K562 (cell line): Measurements from ENCODE around the gene YTHDF1. TPM values are rescaled to one million over a fixed set of nuclear protein-coding genes. Genes with fewer than 3 reads are reported as not detected.

ENCODE experiments used
- CEBPZ ChIP-seq: fragments of 150-350 bp; IDR thresholded peaks from 2 replicates; pipeline ENCODE4 v1.6.1; 2014; ENCODE audit warnings: low read depth, mild to moderate bottlenecking, low read length, borderline replicate concordance
- CREB5 ChIP-seq: fragments of 250-450 bp; sonication (Bioruptor Pico); IDR thresholded peaks from 2 replicates; pipeline ENCODE4 v1.5.0; 2020; ENCODE audit warnings: mild to moderate bottlenecking
- E2F6 ChIP-seq, 2 experiments: IDR thresholded peaks; 2 replicates each; pipeline ENCODE4 v1.6.1; 2011; ENCODE audit warnings: borderline replicate concordance in 1 of 2, control low read depth in 1 of 2, low read depth in 1 of 2, low read length in 1 of 2, mild to moderate bottlenecking in 1 of 2, mixed read lengths in 1 of 2, moderate library complexity in 1 of 2; ENCODE audit not compliant: insufficient read depth in 1 of 2, insufficient read length in 1 of 2, poor library complexity in 1 of 2, severe bottlenecking in 1 of 2; ENCODE audit errors: extremely low read depth in 1 of 2
- ESRRA ChIP-seq: fragments of 450-650 bp; IDR thresholded peaks from 2 replicates; pipeline ENCODE4 v1.6.1; 2014; ENCODE audit warnings: low read depth, mild to moderate bottlenecking, moderate library complexity, borderline replicate concordance
- HIVEP1 ChIP-seq: fragments of 250-450 bp; sonication (Bioruptor Pico); IDR thresholded peaks from 2 replicates; pipeline ENCODE4 v1.4.0; 2020; ENCODE audit warnings: mild to moderate bottlenecking
- JUNB ChIP-seq: fragments of 450-650 bp; formaldehyde crosslinking; conservative IDR thresholded peaks from 2 replicates; pipeline ENCODE4 v1.4.0; 2020; ENCODE audit warnings: mild to moderate bottlenecking
- MAFF ChIP-seq: IDR thresholded peaks from 2 replicates; pipeline ENCODE4 v1.6.1; 2012; ENCODE audit warnings: low read length, improper control_type of control experiment
- MCM5 ChIP-seq: fragments of 450-650 bp; IDR thresholded peaks from 2 replicates; pipeline ENCODE4 v1.6.1; 2016; ENCODE audit warnings: low read depth
- MNT ChIP-seq, 2 experiments: fragments of 450-650 bp; conservative IDR thresholded peaks; 2 replicates each; pipeline ENCODE4 v1.6.1; 2017; ENCODE audit warnings: mild to moderate bottlenecking in 2 of 2, moderate library complexity in 2 of 2
- NFIX ChIP-seq: fragments of 250-450 bp; sonication (Bioruptor Pico); IDR thresholded peaks from 2 replicates; pipeline ENCODE4 v1.4.0; 2020; ENCODE audit warnings: low read depth, mild to moderate bottlenecking, moderate library complexity
- NR1H2 ChIP-seq: sonication (generic); formaldehyde crosslinking; IDR thresholded peaks from 2 replicates; pipeline ENCODE4 v1.4.0; 2020; ENCODE audit warnings: mild to moderate bottlenecking, missing genetic modification reagents
- NR2C2 ChIP-seq, 2 experiments: fragments of 200-800 bp in 1 of 2; sonication (Bioruptor generic) in 1 of 2; sonication (generic) in 1 of 2; formaldehyde crosslinking in 1 of 2; IDR thresholded peaks; 2 replicates each; pipeline versions ENCODE4 v1.6.1 to v1.8.0; 2016 to 2022; ENCODE audit warnings: mild to moderate bottlenecking in 1 of 2, missing compliant biosample characterization in 1 of 2, missing genetic modification characterization in 1 of 2, missing genetic modification reagents in 1 of 2
- TBL1XR1 ChIP-seq, 2 experiments: IDR thresholded peaks; 2 replicates each; pipeline ENCODE4 v1.6.1; 2012; ENCODE audit warnings: improper control_type of control experiment in 2 of 2, low read length in 2 of 2, mild to moderate bottlenecking in 1 of 2
- ZBTB17 ChIP-seq: fragments of 450-650 bp; formaldehyde crosslinking; IDR thresholded peaks from 2 replicates; pipeline ENCODE4 v1.4.0; 2020; ENCODE audit warnings: mild to moderate bottlenecking
- ZNF449 ChIP-seq: fragments of 250-450 bp; sonication (Bioruptor Pico); IDR thresholded peaks from 2 replicates; pipeline ENCODE4 v1.8.0; 2022; ENCODE audit warnings: moderate library complexity, mild to moderate bottlenecking, inconsistent platforms
- polyA plus RNA-seq, 8 experiments: library from polyadenylated mRNA; depleted of rRNA in 4 of 8; stranded (reverse) in 5 of 8; unstranded in 3 of 8; fragments of >200 nt; fragmentation: Nextera tagmentation in 2 of 8; fragmentation: Illumina TruSeq in 1 of 8; extraction: Ambion mirVana in 2 of 8; extraction: Trizol in 1 of 8; gene quantifications; 2 replicates each; pipeline versions ENCODE4 v1.2.1 to v1.2.3, GENCODE V29; 2011 to 2014; ENCODE audit warnings: inconsistent platforms in 1 of 8, missing spikeins in 1 of 8
- total RNA-seq, 7 experiments: library from RNA; depleted of rRNA in 6 of 7; stranded (reverse); fragments of >200 nt in 6 of 7; fragmentation: Illumina TruSeq in 2 of 7; extraction: Trizol in 2 of 7; gene quantifications; 2 replicates each; pipeline versions ENCODE4 v1.2.1 to v1.2.3, GENCODE V29; 2011 to 2021; ENCODE audit warnings: low replicate concordance in 1 of 7
- TF ChIP-seq, protein P1 (sequence below): fragments of 450-650 bp; formaldehyde crosslinking; IDR thresholded peaks from 2 replicates; pipeline ENCODE4 v1.4.0; 2020; ENCODE audit warnings: mild to moderate bottlenecking, moderate library complexity

Gene YTHDF1
- total and polyA plus RNA-seq, 9 of the 15 experiments (the other 6 are each of a cell fraction or from before 2014, with no cell fraction given): 10.1 to 42.4 (median 27.8) TPM

- no peak for TF ChIP-seq CEBPZ
- no peak for TF ChIP-seq MCM5
- TF ChIP-seq NFIX (CRISPR knock-in tag): no peak
- TF ChIP-seq NR1H2 (CRISPR knock-in tag): no peak
- no peak for TF ChIP-seq TBL1XR1 (IDR thresholded peaks at IDR 0.05; ENCODE audit: low read length in 2 of 2)
- TF ChIP-seq HIVEP1 (CRISPR knock-in tag): peak; percentile 96
- peak; percentile 88 for TF ChIP-seq ZBTB17
- TF ChIP-seq ZNF449 (CRISPR knock-in tag): peak; percentile 96
- peak; percentile 18; the same call in 1 of the 2 replicates for TF ChIP-seq ESRRA
- no peak for TF ChIP-seq E2F6 (IDR thresholded peaks at IDR 0.05; ENCODE audit: borderline replicate concordance in 1 of 2, extremely low read depth in 1 of 2, insufficient read depth in 1 of 2, insufficient read length in 1 of 2, low read depth in 1 of 2, low read length in 1 of 2, poor library complexity in 1 of 2, severe bottlenecking in 1 of 2)
- no peak for TF ChIP-seq MAFF
- TF ChIP-seq MNT (conservative IDR thresholded peaks at IDR 0.05): no peak
- TF ChIP-seq, protein P1, sequence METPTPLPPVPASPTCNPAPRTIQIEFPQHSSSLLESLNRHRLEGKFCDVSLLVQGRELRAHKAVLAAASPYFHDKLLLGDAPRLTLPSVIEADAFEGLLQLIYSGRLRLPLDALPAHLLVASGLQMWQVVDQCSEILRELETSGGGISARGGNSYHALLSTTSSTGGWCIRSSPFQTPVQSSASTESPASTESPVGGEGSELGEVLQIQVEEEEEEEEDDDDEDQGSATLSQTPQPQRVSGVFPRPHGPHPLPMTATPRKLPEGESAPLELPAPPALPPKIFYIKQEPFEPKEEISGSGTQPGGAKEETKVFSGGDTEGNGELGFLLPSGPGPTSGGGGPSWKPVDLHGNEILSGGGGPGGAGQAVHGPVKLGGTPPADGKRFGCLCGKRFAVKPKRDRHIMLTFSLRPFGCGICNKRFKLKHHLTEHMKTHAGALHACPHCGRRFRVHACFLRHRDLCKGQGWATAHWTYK (CRISPR knock-in tag): peak; percentile 90
- peak; percentile 72; the same call in 1 of the 2 replicates for TF ChIP-seq CREB5 (CRISPR knock-in tag)
- TF ChIP-seq NR2C2 (CRISPR knock-in tag; IDR thresholded peaks at IDR 0.05): no peak
- peak; percentile 41; the same call in 1 of the 2 replicates for TF ChIP-seq NR2C2 (tag; IDR thresholded peaks at IDR 0.05)
- no peak for TF ChIP-seq JUNB (CRISPR knock-in tag)
These were observed 48.1 kb upstream of the YTHDF1 start (continued) for GRCh38 chr20:63264000-63264399.
